ENCODE data around the gene ITPKB.
"Not testable (repeated sequence)": the region's sequence is repeated elsewhere in the genome, so short reads cannot be mapped to it uniquely, and the experiment has no call there.

ITPKB gene

DNA sequence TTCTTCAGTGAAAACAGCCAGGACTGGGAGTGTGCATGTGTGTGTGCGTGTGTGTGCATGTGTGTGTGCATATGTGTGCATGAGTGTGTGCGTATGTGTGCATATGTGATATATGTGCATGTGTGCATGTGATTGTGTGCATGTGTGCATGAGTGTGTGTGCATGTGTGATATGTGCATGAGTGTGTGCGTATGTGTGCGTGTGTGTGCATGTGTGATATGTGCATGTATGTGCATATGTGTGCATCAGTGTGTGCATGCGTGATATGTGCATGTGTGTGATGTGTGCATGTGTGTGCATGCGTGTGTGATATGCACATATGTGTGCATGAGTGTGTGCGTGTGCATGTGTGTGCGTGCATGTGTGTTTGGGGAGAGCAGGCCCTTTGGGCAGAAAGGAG is 89.8 kb downstream of the ITPKB start:
- no peak for DNase-seq

GRCh38 chr1:226648421-226648820 is 90.7 kb downstream of the ITPKB start:
- DNase-seq, result no peak

DNA sequence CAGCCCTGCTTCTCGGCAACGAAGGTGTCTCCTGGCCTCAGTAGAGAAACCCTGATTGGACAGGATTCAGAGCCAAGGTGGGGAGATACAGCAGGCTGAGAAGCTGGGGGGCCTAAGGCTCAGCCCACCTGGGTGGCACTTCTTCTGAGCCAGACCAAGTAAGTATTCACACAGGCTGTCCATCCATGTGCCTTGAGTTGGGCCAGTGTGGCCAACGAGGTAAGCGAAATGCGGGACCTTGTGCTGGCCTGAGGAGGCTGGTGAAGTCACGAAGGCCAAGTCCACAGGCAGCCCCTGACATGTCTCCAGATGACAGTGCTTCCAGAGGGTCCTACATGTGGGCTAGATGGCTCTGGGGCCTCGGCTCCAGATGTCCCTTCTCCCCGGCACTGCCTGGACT is 91.4 kb downstream of the ITPKB start:
- no peak for DNase-seq

- no peak for DNase-seq
These were observed 92.1 kb downstream of the ITPKB start for GRCh38 chr1:226646870-226647449.

- no peak for DNase-seq
These were observed 92.8 kb downstream of the ITPKB start for GRCh38 chr1:226646026-226646869.

GRCh38 chr1:226645279-226645976 is 93.7 kb downstream of the ITPKB start:
- no peak for DNase-seq

DNA sequence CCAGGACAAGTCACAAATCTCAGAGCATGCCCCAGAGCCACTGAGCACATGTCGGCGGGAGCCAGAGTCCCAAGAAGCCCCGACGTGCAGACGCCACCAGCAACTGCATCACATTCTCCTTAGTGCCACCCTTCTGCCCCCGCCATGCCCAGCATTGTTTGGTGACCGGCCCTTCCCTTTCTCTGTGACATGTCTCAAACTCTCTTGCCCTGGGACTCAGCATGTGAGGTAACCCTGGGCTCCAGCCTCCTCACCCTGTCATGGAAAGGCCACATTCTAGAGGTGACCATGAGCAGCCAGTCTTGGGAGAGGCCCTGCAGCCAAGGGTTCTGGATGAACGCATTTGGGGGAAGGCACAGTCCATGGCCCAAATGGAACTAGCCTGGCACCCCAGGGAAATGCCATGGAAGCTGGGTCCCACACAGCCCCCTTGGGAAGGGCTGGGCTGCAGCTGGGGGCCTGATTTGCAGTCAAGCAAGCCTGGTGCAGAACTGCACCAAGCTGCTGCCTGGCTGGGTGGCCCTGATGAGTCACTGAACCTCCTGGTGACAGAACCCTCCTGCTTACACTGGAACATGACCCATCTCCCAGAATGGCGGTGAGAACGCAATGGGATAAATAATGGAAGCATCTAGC is 94.4 kb downstream of the ITPKB start:
- peak in 3 of 4 experiments; percentile 50 to 60 (median 58) for DNase-seq

GRCh38 chr1:226643611-226644540 is 95.2 kb downstream of the ITPKB start:
- peak; percentile 80 to 92 (median 88) for DNase-seq

DNA sequence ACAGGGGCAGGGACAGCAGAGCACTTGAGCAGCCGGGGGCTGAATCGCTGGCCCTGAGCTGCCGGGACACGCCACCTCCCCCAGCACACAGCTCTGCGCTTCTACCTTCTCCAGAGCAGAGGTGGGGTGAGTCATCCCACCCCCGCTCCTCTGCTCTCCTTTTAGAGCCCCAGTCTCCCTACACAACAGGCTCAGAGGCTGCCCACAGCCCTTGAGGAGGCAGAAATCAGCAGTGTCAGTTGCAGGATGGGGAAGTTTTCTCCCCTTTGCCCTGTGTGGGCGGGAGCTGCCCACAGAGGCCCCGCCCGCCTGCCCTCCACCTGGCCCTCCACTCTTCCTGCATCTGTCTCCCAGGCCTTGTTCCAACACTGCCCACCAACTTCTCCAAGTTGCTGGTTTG is 95.9 kb downstream of the ITPKB start:
- DNase-seq, result peak; percentile 85 to 94 (median 94)

- no peak for DNase-seq
These were observed 96.7 kb downstream of the ITPKB start for GRCh38 chr1:226642421-226642820.

DNA sequence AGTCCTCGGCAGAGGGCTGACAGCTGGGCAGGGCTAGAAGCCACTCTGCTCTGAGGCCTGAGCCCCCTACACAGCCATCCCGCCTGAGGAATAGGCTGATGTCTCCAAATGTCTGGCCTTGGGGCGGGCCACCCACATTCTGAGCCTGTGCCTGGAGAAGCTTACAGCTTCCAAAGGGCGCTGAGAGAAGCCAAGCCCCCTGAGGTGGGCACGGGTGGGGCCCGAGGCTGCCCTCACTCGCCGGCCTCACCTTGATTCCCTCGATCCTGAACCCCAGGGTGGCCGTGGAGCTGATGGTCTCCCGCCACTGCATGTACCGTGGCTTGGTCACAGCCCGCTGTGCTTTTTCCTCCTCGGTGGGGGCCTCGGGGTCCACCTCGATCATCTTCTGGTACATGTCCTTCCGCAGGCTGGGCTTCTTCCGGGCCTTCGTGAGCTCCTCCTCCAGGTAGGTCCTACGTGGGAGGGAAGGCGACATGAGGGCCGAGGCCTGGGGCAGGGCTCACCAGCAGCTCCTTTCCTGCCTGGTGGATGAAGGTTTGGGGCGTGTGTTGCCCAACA is 97.3 kb downstream of the ITPKB start:
- no peak for DNase-seq

DNA sequence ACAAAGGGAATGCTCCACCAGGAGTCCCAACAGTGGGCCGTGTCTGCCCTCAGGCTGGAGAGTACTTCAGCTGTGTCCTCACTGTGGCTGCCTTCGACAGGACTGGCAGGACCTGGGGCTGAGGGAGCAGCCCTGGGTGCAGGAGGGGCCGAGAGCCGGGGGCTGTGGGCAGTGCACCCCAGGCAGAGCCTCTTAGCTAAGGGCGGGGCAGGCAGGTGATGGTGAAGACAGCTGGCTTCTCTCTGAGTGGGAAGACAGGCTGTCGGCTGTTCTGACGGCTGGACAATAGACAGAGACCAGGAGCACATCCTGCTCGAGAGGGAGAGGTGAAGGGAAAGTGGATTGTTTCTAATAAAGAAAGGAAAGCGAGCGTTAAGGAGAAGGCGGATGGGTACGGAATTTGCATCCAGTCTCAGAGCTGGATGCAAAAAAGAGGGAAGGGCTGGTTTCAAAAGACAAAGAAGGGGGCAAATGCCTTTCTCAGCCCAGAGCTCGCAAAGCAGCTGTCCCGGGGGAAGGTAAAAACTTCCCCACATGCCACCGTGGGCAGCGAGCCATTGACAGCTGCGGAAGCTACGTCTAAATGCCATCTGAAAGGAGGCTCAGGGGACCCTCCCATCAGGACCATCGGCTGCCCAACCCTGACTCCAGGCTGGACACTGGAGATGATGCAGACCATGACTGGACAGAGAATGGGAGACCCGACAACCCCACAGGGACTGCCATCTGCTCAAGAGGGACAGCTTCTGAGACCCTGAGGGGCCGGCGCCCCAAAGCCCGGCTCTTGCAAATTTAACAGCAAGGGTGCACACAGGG is 98.6 kb downstream of the ITPKB start:
- no peak for DNase-seq

- DNase-seq, result no peak
These were observed 99.4 kb downstream of the ITPKB start for GRCh38 chr1:226639631-226640061.

DNA sequence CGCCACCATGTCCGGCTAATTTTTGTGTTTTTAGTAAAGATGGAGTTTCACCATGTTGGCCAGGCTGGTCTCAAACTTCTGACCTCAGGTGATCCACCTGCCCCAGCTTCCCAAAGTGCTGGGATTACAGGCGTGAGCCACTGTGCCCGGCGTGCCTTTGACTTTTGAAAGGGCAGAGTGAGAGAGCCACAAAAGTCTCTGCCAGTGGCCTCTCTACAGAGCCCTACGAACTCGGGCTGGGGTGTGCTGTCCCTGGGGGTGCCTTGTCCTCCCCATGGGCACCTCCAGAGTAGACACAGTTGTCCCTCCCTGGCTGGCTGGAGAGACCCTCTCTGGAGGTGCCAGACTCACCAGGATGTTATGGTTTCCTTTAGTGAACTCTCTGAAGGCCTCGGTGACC is 99.9 kb downstream of the ITPKB start:
- not testable (repeated sequence) for DNase-seq

DNA sequence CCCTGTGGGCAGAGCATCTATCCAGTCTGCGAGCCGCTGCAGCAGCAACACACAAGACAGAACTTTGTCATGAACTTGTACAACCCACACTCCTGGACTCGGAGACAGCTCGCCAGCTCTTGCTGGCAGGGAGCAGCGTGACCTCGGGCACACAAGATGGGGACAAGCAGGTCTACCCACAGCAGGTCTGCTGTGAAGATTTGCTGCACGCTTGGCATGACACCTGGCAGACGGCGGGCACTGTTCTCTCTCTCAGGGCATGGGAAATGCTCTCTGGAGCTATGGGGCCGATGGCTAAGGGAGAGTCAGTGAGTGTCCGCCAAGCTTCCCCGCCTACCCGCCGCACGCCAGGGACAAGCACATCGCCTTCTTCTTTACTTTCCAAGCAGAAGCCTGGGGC is 100.5 kb downstream of the ITPKB start:
- DNase-seq, result peak in 1 of 4 experiments; percentile 2

GRCh38 chr1:226638001-226638601 is 101.0 kb downstream of the ITPKB start:
- peak in 1 of 4 experiments; percentile 2 for DNase-seq

DNA sequence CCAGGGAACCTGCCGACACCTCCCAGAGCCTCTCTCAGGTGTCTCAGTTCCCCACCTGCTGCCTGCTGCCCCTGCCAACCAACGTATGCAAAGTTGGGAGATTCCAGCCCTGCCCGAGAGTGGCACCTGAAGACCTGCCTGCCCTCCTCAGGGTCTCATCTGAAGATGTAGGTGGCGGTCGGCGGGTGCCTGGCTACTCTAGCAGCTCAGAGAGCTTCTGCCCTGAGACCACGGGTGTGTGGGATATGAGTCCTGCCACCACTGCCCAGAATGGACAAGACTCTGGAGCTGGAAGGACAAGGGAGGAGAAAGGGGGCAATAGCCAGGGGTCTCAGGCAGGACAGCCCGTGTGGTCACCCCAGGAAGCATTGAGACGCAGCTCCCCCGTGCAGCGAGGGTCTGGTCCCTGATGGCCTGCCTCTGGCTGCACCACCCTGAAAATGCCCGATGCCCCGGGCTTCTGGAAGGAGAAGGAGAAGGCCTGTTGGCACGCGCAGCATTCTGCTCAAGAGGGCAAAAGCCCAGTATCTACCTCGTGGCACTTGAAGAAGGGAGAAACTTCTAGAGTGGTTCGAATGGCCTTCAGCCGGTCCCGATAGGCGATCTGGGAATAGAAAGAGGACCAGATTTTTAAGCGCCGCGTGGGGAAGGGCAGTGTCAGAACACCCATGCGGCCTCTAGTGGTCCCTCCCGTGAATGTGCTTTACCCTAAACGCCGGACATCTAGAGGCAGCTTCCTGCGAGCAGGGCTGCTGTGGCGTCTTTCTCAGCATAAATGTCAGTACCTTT is 101.7 kb downstream of the ITPKB start:
- DNase-seq, result peak in 1 of 4 experiments; percentile 2

DNA sequence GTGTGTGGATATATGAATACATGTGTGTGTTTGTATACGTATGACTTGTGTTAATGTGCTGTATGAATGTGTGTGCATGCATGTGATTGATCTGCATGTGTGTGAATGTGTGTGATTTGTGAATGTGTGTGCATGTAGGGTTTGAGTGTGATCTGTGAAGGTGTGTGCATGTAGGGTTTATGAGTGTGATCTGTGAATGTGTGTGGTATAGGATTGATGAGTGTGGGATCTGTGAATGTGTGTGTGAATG is 102.3 kb downstream of the ITPKB start:
- no peak for DNase-seq

DNA sequence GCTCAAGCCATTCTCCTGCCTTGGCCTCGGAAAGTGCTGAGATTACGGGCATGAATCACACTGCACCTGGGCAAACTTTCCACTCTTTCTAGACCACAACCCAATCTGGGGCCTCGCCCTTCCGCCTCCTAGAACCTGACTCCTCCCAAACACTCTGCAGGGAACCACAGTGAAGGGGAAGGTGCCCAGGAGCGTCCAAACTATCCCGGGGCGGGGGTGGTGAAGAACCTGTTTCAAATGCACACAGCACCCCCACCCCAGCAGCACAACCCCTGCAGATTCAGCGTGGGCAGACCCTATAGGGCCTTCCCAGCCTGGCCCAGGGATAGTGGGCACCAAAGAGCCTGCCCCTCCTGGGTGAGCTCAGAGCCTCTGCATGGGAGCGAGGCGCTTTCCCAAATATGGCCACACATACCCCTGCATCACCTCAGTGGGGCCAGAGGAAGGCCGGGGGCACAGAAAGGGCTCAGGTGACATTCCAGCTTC is 103.6 kb downstream of the ITPKB start:
- DNase-seq, result peak in 1 of 4 experiments; percentile 2
